AG04450 (cell line): ENCODE results near the gene CSF1. TPM values are rescaled to one million over a fixed set of nuclear protein-coding genes. Genes with fewer than 3 reads are reported as not detected.

ENCODE experiments used
- CTCF ChIA-PET: fragments of 300-600, 350-600 bp; formaldehyde crosslinking; extraction: SDS; loops from one replicate; lab custom pipeline; 2022; ENCODE audit warnings: antibody characterized with exemption, inconsistent platforms; lab: Charles Lee
- POLR2A ChIA-PET: fragments of 350-600 bp; formaldehyde crosslinking; extraction: SDS; loops from one replicate; lab custom pipeline; 2021; ENCODE audit warnings: antibody characterized with exemption, inconsistent platforms; lab: Yijun Ruan, JAX
- DNase-seq: peaks from one replicate; pipeline ENCODE4 v3.0.0-alpha.2; 2011; ENCODE audit warnings: low read depth, low spot score
- H3K27ac ChIP-seq: one replicate; pipeline ENCODE4 v1.5.1; 2012; ENCODE audit warnings: low read depth, low read length, control low read depth
- H3K27me3 ChIP-seq: one replicate; pipeline ENCODE4 v1.6.0; 2012; ENCODE audit warnings: low read length; ENCODE audit not compliant: control insufficient read depth, insufficient read depth
- H3K4me3 ChIP-seq: 2 replicates; pipeline ENCODE4 v1.5.1; 2011; ENCODE audit warnings: mild to moderate bottlenecking, low read depth, low read length, control low read depth
- H3K9me3 ChIP-seq: 2 replicates; pipeline ENCODE4 v1.5.1; 2012; ENCODE audit warnings: low read length; ENCODE audit not compliant: control insufficient read depth, insufficient read depth
- CTCF ChIP-seq: IDR thresholded peaks from 2 replicates; pipeline ENCODE4 v1.5.1; 2011; ENCODE audit warnings: low read depth, low read length, control low read depth, inconsistent platforms
- polyA plus RNA-seq: library from polyadenylated mRNA; depleted of rRNA; stranded (reverse); fragments of >200 nt; gene quantifications from 2 replicates; pipeline ENCODE4 v1.2.3, GENCODE V29; 2011

The CSF1 gene
- polyA plus RNA-seq, 1 experiment, result 84.1 TPM

- CTCF ChIA-PET, result no interaction called here
- Histone ChIP-seq H3K27ac (no peak overlapping the region), H3K27me3 (no peaks in the 10 kb centered on the region), H3K4me3 (no peak overlapping the region), H3K9me3 (no peaks in the 10 kb centered on the region)
- DNase-seq, result no peak
- no peak for TF ChIP-seq CTCF
- POLR2A ChIA-PET, result no interaction called here
Measured at GRCh38 chr1:109883248-109883955, 27.2 kb upstream of the CSF1 start.

- H3K4me3 ChIP-seq, result no peak overlapping the region
- no peak for DNase-seq
- CTCF ChIA-PET, result no interaction called here
- no peaks in the 10 kb centered on the region for H3K9me3 ChIP-seq
- H3K27me3 ChIP-seq, result no peaks in the 10 kb centered on the region
- no peak overlapping the region for H3K27ac ChIP-seq
- no peak for TF ChIP-seq CTCF
- POLR2A ChIA-PET, result no interaction called here
Measured at GRCh38 chr1:109884242-109884891, 26.3 kb upstream of the CSF1 start.

- ChIA-PET CTCF (interaction anchor here (1.0 kb wide), 1 partner anchor 99 kb away, joined by 4 read pairs; the partner anchor contains the start of gene AHCYL1), POLR2A (no interaction called here)
- no peaks in the 10 kb centered on the region for H3K27me3 ChIP-seq
Measured at GRCh38 chr1:109885589-109885988, 25.1 kb upstream of the CSF1 start.

GRCh38 chr1:109886827-109887226 is 23.8 kb upstream of the CSF1 start:
- CTCF ChIA-PET, result no interaction called here

More at GRCh38 chr1:109885589-109885988, 25.1 kb upstream of the CSF1 start:
- TF ChIP-seq CTCF, result no peak
- no peak overlapping the region for H3K4me3 ChIP-seq
- no peak overlapping the region for H3K27ac ChIP-seq
- DNase-seq, result no peak
- H3K9me3 ChIP-seq, result no peaks in the 10 kb centered on the region

More at GRCh38 chr1:109886827-109887226, 23.8 kb upstream of the CSF1 start:
- POLR2A ChIA-PET, result no interaction called here
- no peaks in the 10 kb centered on the region for H3K9me3 ChIP-seq
- peaks cover 2% of the 10 kb centered on the region for H3K27me3 ChIP-seq
- DNase-seq, result no peak
- no peak for TF ChIP-seq CTCF
- H3K4me3 ChIP-seq, result no peak overlapping the region
- no peak overlapping the region for H3K27ac ChIP-seq
